ENCODE results near the gene CLSTN3.

Gene CLSTN3

DNA sequence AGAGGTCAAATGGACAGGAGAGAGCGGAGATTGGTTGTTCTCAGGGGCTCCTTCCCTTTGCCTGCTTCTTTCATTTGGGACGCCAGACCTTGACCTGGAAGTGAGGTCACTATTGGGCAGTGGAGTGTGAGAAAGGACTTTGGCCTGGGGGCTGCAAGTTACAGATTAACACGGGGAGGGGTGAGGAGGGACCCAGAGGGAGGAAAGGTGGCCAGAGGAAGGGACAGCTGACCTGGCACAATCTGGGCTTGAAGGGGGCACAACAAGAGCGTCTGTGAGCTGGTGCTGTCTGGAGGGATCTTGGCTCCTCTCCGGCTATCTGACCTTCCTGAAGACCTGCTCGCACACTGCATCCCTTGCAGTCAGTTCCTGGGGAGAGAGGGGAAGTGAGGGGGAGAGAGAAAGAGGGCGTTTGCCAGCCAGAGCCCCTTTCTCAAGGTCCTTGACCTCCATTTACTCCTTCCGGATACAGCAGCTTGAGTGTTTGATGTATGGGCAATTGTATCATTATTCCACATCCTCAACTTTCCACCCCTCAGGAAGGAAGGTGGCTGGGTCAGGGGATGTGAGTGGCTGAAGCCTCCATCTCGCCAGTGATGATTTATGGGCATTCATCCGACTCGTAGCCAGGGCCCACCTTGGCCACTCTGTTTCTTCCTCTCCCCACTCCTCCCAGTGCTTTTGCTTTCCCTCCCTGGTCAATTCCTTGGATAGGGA lies 6.2 kb upstream of the CLSTN3 start:
- H2AFZ ChIP-seq (ENCODE audit: low read depth), result no peak overlapping the region
- H3K36me3 ChIP-seq (ENCODE audit: insufficient read depth), result no peaks in the 10 kb centered on the region
- no peak overlapping the region for H3K4me2 ChIP-seq
- H3K27ac ChIP-seq, result no peak overlapping the region
- H3K4me3 ChIP-seq (IDR thresholded peaks at IDR 0.05; ENCODE audit: insufficient read depth, low read depth, low read length), result no peak overlapping the region
- TF ChIP-seq, protein P1, sequence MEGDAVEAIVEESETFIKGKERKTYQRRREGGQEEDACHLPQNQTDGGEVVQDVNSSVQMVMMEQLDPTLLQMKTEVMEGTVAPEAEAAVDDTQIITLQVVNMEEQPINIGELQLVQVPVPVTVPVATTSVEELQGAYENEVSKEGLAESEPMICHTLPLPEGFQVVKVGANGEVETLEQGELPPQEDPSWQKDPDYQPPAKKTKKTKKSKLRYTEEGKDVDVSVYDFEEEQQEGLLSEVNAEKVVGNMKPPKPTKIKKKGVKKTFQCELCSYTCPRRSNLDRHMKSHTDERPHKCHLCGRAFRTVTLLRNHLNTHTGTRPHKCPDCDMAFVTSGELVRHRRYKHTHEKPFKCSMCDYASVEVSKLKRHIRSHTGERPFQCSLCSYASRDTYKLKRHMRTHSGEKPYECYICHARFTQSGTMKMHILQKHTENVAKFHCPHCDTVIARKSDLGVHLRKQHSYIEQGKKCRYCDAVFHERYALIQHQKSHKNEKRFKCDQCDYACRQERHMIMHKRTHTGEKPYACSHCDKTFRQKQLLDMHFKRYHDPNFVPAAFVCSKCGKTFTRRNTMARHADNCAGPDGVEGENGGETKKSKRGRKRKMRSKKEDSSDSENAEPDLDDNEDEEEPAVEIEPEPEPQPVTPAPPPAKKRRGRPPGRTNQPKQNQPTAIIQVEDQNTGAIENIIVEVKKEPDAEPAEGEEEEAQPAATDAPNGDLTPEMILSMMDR (conservative IDR thresholded peaks at IDR 0.05; ENCODE audit: low read depth, low read length), result no peak
- no peaks in the 10 kb centered on the region for H4K20me1 ChIP-seq (ENCODE audit: insufficient read depth)
- no peaks in the 10 kb centered on the region for H3K79me2 ChIP-seq (ENCODE audit: insufficient read depth, low read depth)
- no peaks in the 10 kb centered on the region for H3K27me3 ChIP-seq (ENCODE audit: insufficient read depth, low read depth)
- no peak overlapping the region for H3K9ac ChIP-seq
- peaks cover under 1% of the 10 kb centered on the region for H3K4me1 ChIP-seq (ENCODE audit: low read depth, poor library complexity, severe bottlenecking)

DNA sequence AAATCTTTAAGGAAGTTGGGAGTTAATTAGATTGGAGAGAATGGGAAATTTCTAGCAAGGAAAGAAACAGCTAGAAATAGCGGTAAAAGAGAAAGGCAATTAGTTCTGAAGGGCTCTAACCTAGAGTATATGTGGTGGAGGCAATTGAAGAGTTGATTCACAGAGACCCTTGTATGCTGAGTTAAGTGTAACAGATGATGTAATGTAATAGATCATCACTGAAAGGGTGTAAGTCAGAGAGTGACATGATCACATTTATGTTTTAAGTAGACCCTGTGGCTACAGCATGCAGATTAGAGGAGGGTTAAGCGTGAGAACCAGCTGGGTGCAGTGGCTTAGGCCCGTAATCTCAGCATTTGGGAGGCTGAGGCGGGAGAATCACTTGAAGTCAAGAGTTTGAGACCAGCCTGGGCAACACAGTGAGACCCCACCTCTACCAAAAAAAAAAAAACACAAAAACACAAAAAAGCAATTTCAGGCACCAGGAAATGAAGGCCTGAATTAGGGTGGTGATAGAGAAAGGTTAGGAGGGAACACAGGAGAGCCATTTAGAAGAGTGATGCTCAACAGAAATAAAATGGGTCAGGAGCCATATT lies 4.4 kb upstream of the CLSTN3 start:
- Histone ChIP-seq H3K4me1 (ENCODE audit: low read depth, poor library complexity, severe bottlenecking) (peaks cover 6% of the 10 kb centered on the region), H3K79me2 (ENCODE audit: insufficient read depth, low read depth) (no peaks in the 10 kb centered on the region), H3K27ac (no peak overlapping the region), H3K36me3 (ENCODE audit: insufficient read depth) (no peaks in the 10 kb centered on the region), H3K4me2 (no peak overlapping the region), H4K20me1 (ENCODE audit: insufficient read depth) (no peaks in the 10 kb centered on the region), H2AFZ (ENCODE audit: low read depth) (no peak overlapping the region), H3K9ac (no peak overlapping the region), H3K4me3 (IDR thresholded peaks at IDR 0.05; ENCODE audit: insufficient read depth, low read depth, low read length) (no peak overlapping the region), H3K27me3 (ENCODE audit: insufficient read depth, low read depth) (no peaks in the 10 kb centered on the region)
- TF ChIP-seq, protein P1 (conservative IDR thresholded peaks at IDR 0.05; ENCODE audit: low read depth, low read length), result no peak

DNA sequence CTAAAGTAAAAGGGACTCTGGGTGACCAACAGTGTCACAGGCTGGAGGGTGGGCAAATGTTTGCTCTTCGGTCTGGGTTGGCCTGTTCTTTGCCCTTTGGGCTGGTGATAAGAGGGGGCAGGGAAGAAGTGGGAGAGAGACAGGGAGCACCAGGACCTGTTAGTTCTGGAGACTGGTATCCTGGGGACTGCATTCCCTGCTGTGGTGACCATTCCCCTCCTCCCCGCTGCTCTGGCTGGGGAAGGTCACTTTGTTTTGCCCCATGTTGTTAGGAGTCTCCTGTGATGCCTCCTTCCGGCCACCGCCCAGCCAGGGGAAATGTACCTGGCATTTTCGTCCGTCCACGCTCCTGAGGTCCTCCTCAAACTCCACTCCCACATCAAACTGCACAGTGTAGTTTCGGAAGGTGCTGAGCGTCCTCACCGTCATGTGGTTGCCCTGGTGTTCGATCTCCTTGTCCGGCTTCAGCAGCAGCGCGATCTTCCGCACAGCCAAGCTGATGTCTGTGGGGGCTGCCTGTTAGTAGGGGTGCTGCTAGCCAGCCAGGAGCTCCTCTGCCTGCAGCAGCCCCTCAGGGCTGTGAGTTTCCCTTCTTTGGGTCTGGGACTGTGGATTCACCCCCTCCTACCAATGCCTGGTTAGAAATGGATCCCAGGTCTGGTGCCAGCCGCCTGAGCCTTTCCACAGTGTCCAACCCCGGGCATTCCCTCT lies 2.1 kb upstream of the CLSTN3 start:
- Histone ChIP-seq H2AFZ (ENCODE audit: low read depth) (no peak overlapping the region), H3K27me3 (ENCODE audit: insufficient read depth, low read depth) (no peaks in the 10 kb centered on the region), H3K27ac (no peak overlapping the region), H3K4me2 (no peak overlapping the region), H3K4me3 (IDR thresholded peaks at IDR 0.05; ENCODE audit: insufficient read depth, low read depth, low read length) (no peak overlapping the region), H3K36me3 (ENCODE audit: insufficient read depth) (no peaks in the 10 kb centered on the region), H3K4me1 (ENCODE audit: low read depth, poor library complexity, severe bottlenecking) (peaks cover 12% of the 10 kb centered on the region), H4K20me1 (ENCODE audit: insufficient read depth) (no peaks in the 10 kb centered on the region), H3K9ac (no peak overlapping the region), H3K79me2 (ENCODE audit: insufficient read depth, low read depth) (no peaks in the 10 kb centered on the region)
- TF ChIP-seq, protein P1 (conservative IDR thresholded peaks at IDR 0.05; ENCODE audit: low read depth, low read length), result no peak

DNA sequence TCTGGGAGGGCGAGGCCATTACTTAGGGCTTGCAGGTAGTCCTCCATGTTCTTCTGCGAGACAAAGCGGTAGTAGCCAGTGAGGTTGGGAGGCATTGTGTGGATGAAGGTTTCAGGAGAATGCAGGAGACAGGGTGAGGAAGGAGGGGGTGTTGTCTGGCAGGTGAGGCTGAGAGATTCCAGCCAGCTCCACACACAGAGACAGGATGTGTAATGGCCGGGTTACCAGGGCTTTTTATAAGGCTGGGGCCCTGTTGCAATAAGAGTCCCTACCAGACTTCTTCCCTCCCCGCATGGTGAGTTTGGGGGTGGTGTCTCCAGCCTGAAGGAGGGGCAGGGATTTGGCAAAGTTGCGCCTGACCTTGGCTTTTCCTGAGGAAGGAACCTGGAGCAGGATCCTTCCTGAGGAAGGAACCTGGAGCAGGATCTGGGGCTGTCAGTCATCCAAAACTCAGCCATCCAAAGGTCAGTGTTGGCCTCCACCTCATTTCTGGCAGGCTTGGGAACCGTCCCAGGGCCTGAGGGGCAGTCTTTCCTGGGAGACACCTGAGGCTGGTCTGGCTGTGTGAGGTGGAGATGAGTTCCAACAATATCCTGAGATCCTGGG lies 1.4 kb upstream of the CLSTN3 start, which contains the start of gene RBP5:
TSS of gene RBP5 (minus strand) at position 209 of the 606 bp plus-strand sequence. CDS start at position 95, 114 bp downstream.
- no peaks in the 10 kb centered on the region for H4K20me1 ChIP-seq (ENCODE audit: insufficient read depth)
- TF ChIP-seq, protein P1 (conservative IDR thresholded peaks at IDR 0.05; ENCODE audit: low read depth, low read length), result no peak
- H3K9ac ChIP-seq, result peak within 1 kb of the TSS; percentile 71; the same call in 1 of the 2 replicates
- no peaks in the 10 kb centered on the region for H3K27me3 ChIP-seq (ENCODE audit: insufficient read depth, low read depth)
- peak within 1 kb of the TSS; percentile 95 for H3K4me2 ChIP-seq
- peak within 1 kb of the TSS; percentile 81 for H2AFZ ChIP-seq (ENCODE audit: low read depth)
- no peaks in the 10 kb centered on the region for H3K36me3 ChIP-seq (ENCODE audit: insufficient read depth)
- H3K27ac ChIP-seq, result no peak within 1 kb of the TSS
- peaks cover 12% of the 10 kb centered on the region for H3K4me1 ChIP-seq (ENCODE audit: low read depth, poor library complexity, severe bottlenecking)
- no peaks in the 10 kb centered on the region for H3K79me2 ChIP-seq (ENCODE audit: insufficient read depth, low read depth)
- no peak within 1 kb of the TSS for H3K4me3 ChIP-seq (IDR thresholded peaks at IDR 0.05; ENCODE audit: insufficient read depth, low read depth, low read length)

Data from KMS-11 (cell line).